Neural progenitor cell (in vitro differentiated cells): ENCODE data around the gene MYCBP2. TPM values are rescaled to one million over a fixed set of nuclear protein-coding genes. Genes with fewer than 3 reads are reported as not detected.

Experiments used
- DNase-seq: peaks from one replicate; pipeline ENCODE4 v3.0.0-alpha.2; 2016; ENCODE audit warnings: low spot score
- H2AFZ ChIP-seq: fragments of 200-600 bp; sonication (generic); replicated peaks from 2 replicates; pipeline ENCODE4 v1.6.1; 2016; ENCODE audit warnings: antibody characterized with exemption
- H3F3A ChIP-seq: fragments of 200-600 bp; sonication (generic); 2 replicates; pipeline ENCODE4 v1.6.1; 2016; ENCODE audit warnings: antibody characterized with exemption, low read depth
- H3K27ac ChIP-seq: fragments of 200-600 bp; sonication (generic); 2 replicates; pipeline ENCODE4 v1.5.1; 2016; ENCODE audit warnings: mild to moderate bottlenecking
- H3K27me3 ChIP-seq: fragments of 200-600 bp; sonication (generic); 2 replicates; pipeline ENCODE4 v1.6.1; 2016; ENCODE audit warnings: mild to moderate bottlenecking, moderate library complexity
- H3K36me3 ChIP-seq: fragments of 200-600 bp; sonication (generic); 2 replicates; pipeline ENCODE4 v1.5.1; 2016
- H3K4me1 ChIP-seq: fragments of 200-600 bp; sonication (generic); 2 replicates; pipeline ENCODE4 v1.6.1; 2016; ENCODE audit warnings: mixed run types
- H3K4me2 ChIP-seq: fragments of 200-600 bp; sonication (generic); 2 replicates; pipeline ENCODE4 v1.6.1; 2016
- H3K4me3 ChIP-seq: fragments of 200-600 bp; sonication (generic); 2 replicates; pipeline ENCODE4 v1.5.1; 2016
- H3K79me2 ChIP-seq: fragments of 200-600 bp; sonication (generic); 2 replicates; pipeline ENCODE4 v1.6.1; 2016; ENCODE audit warnings: low read depth
- H3K9ac ChIP-seq: fragments of 200-600 bp; sonication (generic); 2 replicates; pipeline ENCODE4 v1.6.1; 2016
- H3K9me3 ChIP-seq: fragments of 200-600 bp; sonication (generic); 2 replicates; pipeline ENCODE4 v1.5.1; 2016; ENCODE audit warnings: low read depth
- H4K20me1 ChIP-seq: fragments of 200-600 bp; sonication (generic); 2 replicates; pipeline ENCODE4 v1.6.1; 2016; ENCODE audit warnings: low read depth
- H3K27ac Mint-ChIP-seq: 3 replicates; pipeline ENCODE4 v1.8.0; 2021; ENCODE audit warnings: mixed read lengths
- H3K27me3 Mint-ChIP-seq: 2 replicates; pipeline ENCODE4 v1.8.0; 2022; ENCODE audit warnings: low read depth, mild to moderate bottlenecking, inconsistent platforms, moderate library complexity, mixed read lengths; ENCODE audit not compliant: insufficient read depth
- H3K36me3 Mint-ChIP-seq: 3 replicates; pipeline ENCODE4 v1.8.0; 2021; ENCODE audit warnings: mixed read lengths
- H3K4me1 Mint-ChIP-seq: 3 replicates; pipeline ENCODE4 v1.8.0; 2021; ENCODE audit warnings: mixed read lengths
- H3K4me3 Mint-ChIP-seq: 3 replicates; pipeline ENCODE4 v1.8.0; 2021; ENCODE audit warnings: mild to moderate bottlenecking, moderate library complexity, mixed read lengths
- H3K9me3 Mint-ChIP-seq: 3 replicates; pipeline ENCODE4 v1.8.0; 2020; ENCODE audit warnings: mixed read lengths
- EZH2 ChIP-seq: fragments of 200-600 bp; sonication (generic); IDR thresholded peaks from 2 replicates; pipeline ENCODE4 v1.6.1; 2017; ENCODE audit warnings: antibody characterized with exemption, mild to moderate bottlenecking, moderate library complexity
- EZH2phosphoT487 ChIP-seq: fragments of 200-600 bp; sonication (generic); IDR thresholded peaks from 2 replicates; pipeline ENCODE4 v1.6.1; 2017; ENCODE audit warnings: antibody characterized with exemption
- total RNA-seq: library from RNA; depleted of rRNA; stranded (reverse); fragments of >200 nt; gene quantifications from 2 replicates; pipeline ENCODE4 v1.2.3, GENCODE V29; 2015; ENCODE audit warnings: low replicate concordance
- TF ChIP-seq, protein P1 (sequence below): fragments of 200-600 bp; sonication (generic); IDR thresholded peaks from 2 replicates; pipeline ENCODE4 v1.5.1; 2017; ENCODE audit warnings: antibody characterized with exemption, mild to moderate bottlenecking

MYCBP2 gene
- total RNA-seq, 1 donor from 2014 or later, result 37.8 TPM

DNA sequence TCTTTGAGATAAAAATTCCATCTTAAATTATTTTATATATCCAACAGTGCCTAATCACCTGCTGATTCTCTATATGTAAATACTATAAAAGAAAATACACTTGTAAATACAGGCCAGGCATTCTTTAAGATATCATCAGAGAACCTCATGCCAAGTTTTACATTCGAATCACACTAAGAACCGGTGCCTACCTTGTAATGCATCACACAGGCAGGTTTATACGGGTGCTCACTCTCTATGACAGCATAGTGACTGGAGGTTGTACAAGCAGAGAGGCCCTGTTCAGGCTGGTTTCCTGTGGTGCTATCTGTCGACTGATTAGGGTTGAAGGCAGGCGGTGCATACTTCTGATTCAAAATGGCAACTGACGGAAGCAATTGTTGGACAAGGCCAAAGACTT lies 158.7 kb downstream of the MYCBP2 start:
- Histone ChIP-seq H3K27ac (no peak overlapping the region), H3K9ac (no peak overlapping the region), H3F3A (no peaks in the 10 kb centered on the region), H3K79me2 (no peaks in the 10 kb centered on the region), H3K9me3 (no peaks in the 10 kb centered on the region), H3K4me1 (no peaks in the 10 kb centered on the region), H3K4me3 (no peak overlapping the region), H3K4me2 (no peak overlapping the region), H2AFZ (no peak overlapping the region), H4K20me1 (no peaks in the 10 kb centered on the region), H3K27me3 (no peaks in the 10 kb centered on the region), H3K36me3 (peaks cover 5% of the 10 kb centered on the region)
- H3K4me3 Mint-ChIP-seq, result no peak overlapping the region
- no peaks in the 10 kb centered on the region for H3K27me3 Mint-ChIP-seq
- DNase-seq, result no peak
- H3K9me3 Mint-ChIP-seq, result no peaks in the 10 kb centered on the region
- no peak overlapping the region for H3K27ac Mint-ChIP-seq
- TF ChIP-seq EZH2phosphoT487 (no peak), EZH2 (no peak)
- TF ChIP-seq, protein P1, sequence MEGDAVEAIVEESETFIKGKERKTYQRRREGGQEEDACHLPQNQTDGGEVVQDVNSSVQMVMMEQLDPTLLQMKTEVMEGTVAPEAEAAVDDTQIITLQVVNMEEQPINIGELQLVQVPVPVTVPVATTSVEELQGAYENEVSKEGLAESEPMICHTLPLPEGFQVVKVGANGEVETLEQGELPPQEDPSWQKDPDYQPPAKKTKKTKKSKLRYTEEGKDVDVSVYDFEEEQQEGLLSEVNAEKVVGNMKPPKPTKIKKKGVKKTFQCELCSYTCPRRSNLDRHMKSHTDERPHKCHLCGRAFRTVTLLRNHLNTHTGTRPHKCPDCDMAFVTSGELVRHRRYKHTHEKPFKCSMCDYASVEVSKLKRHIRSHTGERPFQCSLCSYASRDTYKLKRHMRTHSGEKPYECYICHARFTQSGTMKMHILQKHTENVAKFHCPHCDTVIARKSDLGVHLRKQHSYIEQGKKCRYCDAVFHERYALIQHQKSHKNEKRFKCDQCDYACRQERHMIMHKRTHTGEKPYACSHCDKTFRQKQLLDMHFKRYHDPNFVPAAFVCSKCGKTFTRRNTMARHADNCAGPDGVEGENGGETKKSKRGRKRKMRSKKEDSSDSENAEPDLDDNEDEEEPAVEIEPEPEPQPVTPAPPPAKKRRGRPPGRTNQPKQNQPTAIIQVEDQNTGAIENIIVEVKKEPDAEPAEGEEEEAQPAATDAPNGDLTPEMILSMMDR, result no peak
- H3K4me1 Mint-ChIP-seq, result no peaks in the 10 kb centered on the region
- H3K36me3 Mint-ChIP-seq, result peaks cover 14% of the 10 kb centered on the region

DNA sequence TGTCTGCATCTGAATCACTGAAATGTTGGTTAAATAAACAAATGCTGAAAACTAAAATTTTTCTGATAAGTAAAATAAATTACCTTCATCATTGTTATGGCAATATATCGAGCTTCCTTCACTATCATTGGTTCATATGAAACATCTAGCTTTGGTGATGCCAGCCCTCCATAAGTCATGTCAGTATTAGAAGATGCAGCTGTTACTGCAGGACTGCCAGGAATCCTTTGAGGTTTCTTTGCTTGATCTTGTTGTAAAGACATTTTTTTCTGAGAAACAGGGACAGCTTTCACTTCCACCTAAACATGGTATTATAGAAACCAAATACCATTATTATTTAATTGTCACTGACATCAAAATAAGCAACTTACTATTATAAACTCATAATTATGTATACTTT lies 176.2 kb downstream of the MYCBP2 start:
- Mint-ChIP-seq H3K27ac (no peak overlapping the region), H3K9me3 (no peaks in the 10 kb centered on the region), H3K4me3 (no peak overlapping the region), H3K4me1 (no peaks in the 10 kb centered on the region), H3K36me3 (peaks cover 11% of the 10 kb centered on the region), H3K27me3 (no peaks in the 10 kb centered on the region)
- TF ChIP-seq, protein P1, result no peak
- TF ChIP-seq EZH2, result no peak
- no peak for TF ChIP-seq EZH2phosphoT487
- no peaks in the 10 kb centered on the region for H3K4me1 ChIP-seq
- H3K36me3 ChIP-seq, result peaks cover 8% of the 10 kb centered on the region
- H3K4me3 ChIP-seq, result no peak overlapping the region
- H3K27ac ChIP-seq, result no peak overlapping the region
- no peaks in the 10 kb centered on the region for H3K27me3 ChIP-seq
- no peaks in the 10 kb centered on the region for H4K20me1 ChIP-seq
- H3K4me2 ChIP-seq, result no peak overlapping the region
- no peaks in the 10 kb centered on the region for H3F3A ChIP-seq
- no peak overlapping the region for H3K9ac ChIP-seq
- no peaks in the 10 kb centered on the region for H3K9me3 ChIP-seq
- no peak for DNase-seq
- no peak overlapping the region for H2AFZ ChIP-seq
- no peaks in the 10 kb centered on the region for H3K79me2 ChIP-seq

DNA sequence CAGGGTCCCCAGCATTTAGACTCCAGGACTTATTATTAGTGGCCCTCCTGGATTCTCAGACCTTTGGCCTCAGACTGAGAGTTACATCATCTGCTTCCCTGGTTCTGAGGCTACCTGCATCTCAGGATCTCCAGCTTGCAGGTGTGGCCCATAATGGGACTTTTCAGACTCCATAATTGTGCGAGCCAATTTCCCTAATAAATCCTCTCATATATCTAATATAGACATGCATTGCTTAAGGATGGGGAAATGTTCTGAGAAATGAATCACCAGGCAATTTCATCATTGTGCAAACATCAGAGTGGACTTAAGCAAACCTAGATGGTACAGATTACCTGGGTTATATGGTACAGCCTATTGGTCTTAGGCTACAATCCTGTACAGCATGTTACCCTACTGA lies 183.5 kb downstream of the MYCBP2 start:
- H3K4me3 ChIP-seq, result no peak overlapping the region
- Mint-ChIP-seq H3K27ac (no peak overlapping the region), H3K9me3 (no peaks in the 10 kb centered on the region), H3K4me3 (no peak overlapping the region), H3K36me3 (peaks cover 11% of the 10 kb centered on the region), H3K4me1 (no peaks in the 10 kb centered on the region), H3K27me3 (no peaks in the 10 kb centered on the region)
- no peaks in the 10 kb centered on the region for H3K27me3 ChIP-seq
- no peaks in the 10 kb centered on the region for H3K79me2 ChIP-seq
- H3K36me3 ChIP-seq, result peaks cover 7% of the 10 kb centered on the region
- H2AFZ ChIP-seq, result no peak overlapping the region
- no peaks in the 10 kb centered on the region for H3K4me1 ChIP-seq
- no peak overlapping the region for H3K27ac ChIP-seq
- no peaks in the 10 kb centered on the region for H3K9me3 ChIP-seq
- no peaks in the 10 kb centered on the region for H4K20me1 ChIP-seq
- H3K9ac ChIP-seq, result no peak overlapping the region
- no peaks in the 10 kb centered on the region for H3F3A ChIP-seq
- no peak overlapping the region for H3K4me2 ChIP-seq
- DNase-seq, result no peak
- TF ChIP-seq EZH2, result no peak

DNA sequence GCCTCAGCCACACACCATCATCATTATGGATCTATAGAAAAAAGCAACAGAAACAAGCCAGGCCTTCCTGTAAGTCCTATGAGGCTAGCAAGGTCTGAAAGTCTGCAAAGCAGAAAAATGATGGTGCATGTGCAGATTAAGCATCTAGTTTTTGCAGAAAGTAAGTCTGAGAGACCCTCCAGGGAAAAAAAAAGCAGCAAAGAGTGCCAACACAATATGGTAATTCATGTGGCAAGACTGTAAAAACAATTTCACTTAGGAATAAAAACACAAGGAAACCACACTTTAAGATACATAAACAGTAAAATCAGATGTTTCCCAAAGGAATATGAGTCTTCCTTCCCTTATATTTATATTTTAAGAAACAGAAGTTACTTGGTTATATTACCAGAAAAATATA lies 187.6 kb downstream of the MYCBP2 start:
- DNase-seq, result no peak
- Mint-ChIP-seq H3K36me3 (peaks cover 25% of the 10 kb centered on the region), H3K4me1 (no peaks in the 10 kb centered on the region), H3K4me3 (no peak overlapping the region), H3K27ac (no peak overlapping the region), H3K27me3 (peaks cover 2% of the 10 kb centered on the region), H3K9me3 (no peaks in the 10 kb centered on the region)
- H3F3A ChIP-seq, result no peaks in the 10 kb centered on the region
- no peaks in the 10 kb centered on the region for H3K79me2 ChIP-seq
- H3K4me2 ChIP-seq, result no peak overlapping the region
- H3K27ac ChIP-seq, result no peak overlapping the region
- H3K36me3 ChIP-seq, result peaks cover 7% of the 10 kb centered on the region
- H3K9me3 ChIP-seq, result no peaks in the 10 kb centered on the region
- TF ChIP-seq EZH2phosphoT487, result no peak
- TF ChIP-seq, protein P1, result no peak
- no peak for TF ChIP-seq EZH2
- no peaks in the 10 kb centered on the region for H3K27me3 ChIP-seq
- no peak overlapping the region for H2AFZ ChIP-seq
- H4K20me1 ChIP-seq, result no peaks in the 10 kb centered on the region
- H3K4me1 ChIP-seq, result no peaks in the 10 kb centered on the region
- no peak overlapping the region for H3K9ac ChIP-seq
- no peak overlapping the region for H3K4me3 ChIP-seq
